Measurements from ENCODE around the gene LIG4.
"Not testable (repeated sequence)": the region's sequence is repeated elsewhere in the genome, so short reads cannot be mapped to it uniquely, and the experiment has no call there.

Gene LIG4

GRCh38 chr13:108215436-108215835, at the start of gene LIG4:
Gene LIG4, minus strand, starts transcription at chr13:108215536. Its CDS starts 4,268 bp downstream, at chr13:108211268.
- DNase-seq (ENCODE audit: low read depth): peak; percentile 88

GRCh38 chr13:108263621-108264355, 48.5 kb upstream of the LIG4 start:
- no peak for DNase-seq (ENCODE audit: low read depth)

GRCh38 chr13:108257248-108257647, 41.9 kb upstream of the LIG4 start:
- no peak for DNase-seq (ENCODE audit: low read depth)

- DNase-seq (ENCODE audit: low read depth): no peak
Observed at GRCh38 chr13:108249150-108249549, 33.8 kb upstream of the LIG4 start.

- no peak for DNase-seq (ENCODE audit: low read depth)
Observed at GRCh38 chr13:108230377-108230776, 15.0 kb upstream of the LIG4 start.

- no peak for DNase-seq (ENCODE audit: low read depth)
Observed at GRCh38 chr13:108227651-108228272, 12.4 kb upstream of the LIG4 start.

GRCh38 chr13:108226184-108226583, 10.8 kb upstream of the LIG4 start:
- DNase-seq (ENCODE audit: low read depth): no peak

GRCh38 chr13:108225440-108225839, 10.1 kb upstream of the LIG4 start:
- no peak for DNase-seq (ENCODE audit: low read depth)

- DNase-seq (ENCODE audit: low read depth): no peak
Observed at GRCh38 chr13:108223687-108224503, 8.6 kb upstream of the LIG4 start.

GRCh38 chr13:108220041-108220440, 4.7 kb upstream of the LIG4 start:
- DNase-seq (ENCODE audit: low read depth): no peak

GRCh38 chr13:108218044-108218974, 3.0 kb upstream of the LIG4 start, which contains the start of gene ABHD13:
Gene ABHD13, plus strand, starts transcription at chr13:108218392. Its CDS starts 10,827 bp downstream, at chr13:108229219.
- DNase-seq (ENCODE audit: low read depth): peak; percentile 86

- DNase-seq (ENCODE audit: low read depth): not testable (repeated sequence)
Observed at GRCh38 chr13:108217307-108218043, 2.1 kb upstream of the LIG4 start.

- no peak for DNase-seq (ENCODE audit: low read depth)
Observed at GRCh38 chr13:108214441-108215271, 680 bp downstream of the LIG4 start.

- no peak for DNase-seq (ENCODE audit: low read depth)
Observed at GRCh38 chr13:108213946-108214345, 1.4 kb downstream of the LIG4 start.

- no peak for DNase-seq (ENCODE audit: low read depth)
Observed at GRCh38 chr13:108212886-108213285, 2.5 kb downstream of the LIG4 start.

- no peak for DNase-seq (ENCODE audit: low read depth)
Observed at GRCh38 chr13:108210551-108210950, 4.8 kb downstream of the LIG4 start.

- DNase-seq (ENCODE audit: low read depth): no peak
Observed at GRCh38 chr13:108200781-108201398, 14.4 kb downstream of the LIG4 start.

GRCh38 chr13:108195861-108196260, 19.5 kb downstream of the LIG4 start:
- no peak for DNase-seq (ENCODE audit: low read depth)

GRCh38 chr13:108195146-108195545, 20.2 kb downstream of the LIG4 start:
- DNase-seq (ENCODE audit: low read depth): no peak
